GM19372 (cell line): ENCODE measurements around the gene ARHGAP40.

Source experiments
- ATAC-seq: cut with Tn5 transposase; IDR thresholded peaks from one replicate; pipeline ENCODE4 v1.9.1; 2021; ENCODE audit warnings: mild to moderate bottlenecking, low read depth, moderate library complexity; ENCODE audit not compliant: unreplicated experiment

The ARHGAP40 gene

GRCh38 chr20:38673261-38673660 is 71.7 kb downstream of the ARHGAP40 start:
- no peak for ATAC-seq

DNA sequence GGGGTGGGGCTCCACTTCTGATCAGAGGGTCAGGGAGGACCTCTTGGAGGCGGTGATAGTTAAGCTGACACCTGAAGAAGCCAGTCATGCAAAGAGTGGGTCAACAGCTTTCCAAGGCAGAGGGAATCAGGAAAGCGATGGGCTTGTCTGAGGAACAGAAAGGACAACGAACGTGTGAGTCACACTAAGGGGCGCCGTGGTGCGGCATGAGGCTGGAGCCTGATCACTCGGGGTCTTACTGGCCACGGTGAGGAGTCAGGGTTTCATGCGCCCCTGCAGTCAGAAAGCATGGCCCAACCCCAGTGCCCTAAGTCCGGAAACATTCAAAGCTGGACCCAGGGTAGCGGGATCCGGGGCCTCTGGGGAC is 72.1 kb downstream of the ARHGAP40 start:
- no peak for ATAC-seq

DNA sequence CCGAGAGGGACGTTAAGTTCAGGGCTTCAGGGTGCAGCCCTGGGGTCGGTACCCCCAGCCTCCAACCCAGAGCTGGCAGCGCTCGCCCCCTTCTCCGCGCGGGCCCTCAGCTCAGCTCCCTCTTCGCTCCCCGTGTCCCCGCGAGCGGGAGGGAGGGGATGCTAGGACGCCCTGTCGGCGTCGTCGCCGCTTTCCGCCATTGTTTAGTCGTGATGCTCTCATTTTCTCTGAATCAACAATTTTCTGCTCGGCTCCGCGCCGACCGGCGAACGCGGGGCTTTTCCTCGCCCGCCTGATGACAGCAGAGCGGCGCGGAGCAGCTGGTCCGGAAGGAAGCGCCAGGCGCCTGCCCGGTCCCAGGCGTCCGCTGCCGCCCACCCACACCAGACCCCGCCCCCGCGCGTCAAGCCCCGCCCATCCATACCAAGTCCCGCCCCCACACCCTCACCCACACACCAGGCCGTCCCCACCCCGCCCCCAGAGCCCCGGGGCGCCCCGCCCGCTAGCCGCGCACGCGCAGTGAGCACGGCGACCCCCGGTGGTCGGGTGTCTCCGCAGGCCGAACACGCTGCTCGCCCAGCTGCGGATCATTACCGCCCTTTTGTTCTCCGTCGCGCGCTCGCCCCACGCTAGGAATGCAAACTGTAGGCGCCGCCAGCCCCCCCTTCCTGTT is 72.6 kb downstream of the ARHGAP40 start:
- ATAC-seq, result no peak

GRCh38 chr20:38674765-38675133 is 73.1 kb downstream of the ARHGAP40 start:
- no peak for ATAC-seq

- ATAC-seq, result no peak
Observed at GRCh38 chr20:38676576-38676975, 75.0 kb downstream of the ARHGAP40 start.

GRCh38 chr20:38680500-38681306 is 79.1 kb downstream of the ARHGAP40 start:
- ATAC-seq, result no peak

- ATAC-seq, result no peak
Observed at GRCh38 chr20:38685271-38685670, 83.7 kb downstream of the ARHGAP40 start.

DNA sequence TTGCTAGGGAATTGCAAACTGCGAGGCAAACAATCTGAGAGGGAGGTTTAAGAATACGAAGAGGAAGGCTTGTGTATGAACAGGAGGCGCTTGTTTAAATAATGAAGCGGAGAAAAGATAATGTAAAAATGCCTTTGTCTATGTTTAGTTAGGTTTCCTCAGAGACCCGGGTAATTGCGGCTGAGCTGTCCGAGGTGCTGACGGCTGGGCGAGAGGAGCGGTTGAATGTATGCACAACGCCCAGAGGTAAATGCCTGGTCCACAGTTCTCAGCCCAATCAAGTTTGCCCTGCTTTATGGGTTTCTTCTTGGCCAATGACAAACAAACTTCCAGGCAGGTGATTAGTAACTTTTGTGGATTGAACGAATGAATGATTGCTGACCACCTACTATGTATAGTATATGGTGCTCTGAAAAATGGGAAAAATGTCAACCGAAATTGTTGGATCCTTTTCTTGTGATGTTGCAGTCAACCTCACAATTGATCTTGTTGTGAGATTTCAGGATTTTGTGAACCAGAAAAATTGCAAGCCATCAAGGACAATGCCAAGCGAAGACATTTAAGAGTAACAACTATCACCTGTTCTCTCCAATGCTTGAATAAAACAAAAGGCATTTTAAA is 84.4 kb downstream of the ARHGAP40 start:
- no peak for ATAC-seq

DNA sequence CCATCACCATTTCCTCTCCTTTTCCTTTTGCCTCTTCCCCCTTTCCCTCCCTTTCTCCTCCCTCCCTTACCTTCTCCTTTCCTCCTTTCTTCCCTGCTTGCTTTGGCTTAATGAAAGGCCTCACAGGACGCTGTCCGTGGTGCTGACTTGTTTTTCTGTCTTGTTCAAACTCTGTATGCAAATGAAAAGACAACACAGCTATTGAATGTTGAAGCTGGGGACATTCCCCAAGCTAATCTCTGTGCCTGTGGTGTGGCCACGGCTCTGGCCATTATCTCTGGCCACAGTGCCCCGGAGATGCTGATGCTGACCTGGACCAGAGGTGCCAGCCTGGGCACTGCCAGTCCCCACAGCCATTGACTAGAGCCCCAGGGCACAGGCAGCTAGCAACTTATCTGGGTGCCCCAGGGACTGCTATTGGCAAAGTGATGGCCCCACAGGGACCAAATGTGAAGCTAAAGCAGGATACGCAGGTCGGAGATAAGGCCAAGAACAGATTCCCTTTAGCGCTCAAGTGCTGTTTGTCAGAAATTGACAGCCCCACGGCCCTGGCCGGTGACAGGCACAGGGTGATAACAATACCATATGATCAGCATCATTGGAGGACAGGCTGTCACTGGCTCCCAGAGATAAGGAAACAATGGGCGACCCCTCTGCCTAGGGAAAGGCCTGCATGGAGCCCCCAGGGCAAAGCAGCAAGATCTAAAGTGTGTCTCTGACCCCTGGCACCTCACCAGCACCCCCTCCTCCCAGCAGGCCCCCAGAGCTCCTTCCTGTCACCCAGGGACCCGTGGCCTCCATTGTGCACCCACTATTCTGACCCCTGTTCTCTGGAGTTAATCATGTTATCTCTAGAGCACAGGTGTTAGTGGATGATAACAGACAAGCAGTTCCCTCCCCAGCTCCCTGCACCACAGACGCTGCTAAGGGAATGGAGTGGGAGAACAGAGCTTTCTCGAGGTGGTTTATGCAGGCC is 91.1 kb downstream of the ARHGAP40 start:
- ATAC-seq, result no peak

DNA sequence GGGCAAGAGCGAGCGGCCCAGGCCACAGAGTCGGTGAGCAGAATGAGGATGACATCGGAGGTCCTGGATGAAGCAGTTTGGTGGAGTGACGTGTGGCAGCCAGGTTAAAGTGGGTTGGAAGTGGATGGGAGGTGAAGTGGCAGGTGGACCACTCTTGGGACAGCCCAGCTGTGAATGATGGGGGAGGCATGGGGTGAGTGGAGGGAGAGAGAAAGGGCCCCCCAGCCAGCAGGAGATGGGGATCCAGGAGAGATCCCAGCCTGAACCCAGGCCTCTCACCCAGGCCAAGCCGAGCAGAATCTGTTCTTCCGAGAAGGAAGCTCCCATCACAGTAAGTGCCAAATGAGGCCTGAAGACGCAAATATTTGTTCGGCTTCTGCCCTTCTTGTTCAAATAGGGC is 95.7 kb downstream of the ARHGAP40 start:
- no peak for ATAC-seq

GRCh38 chr20:38698541-38698940 is 96.9 kb downstream of the ARHGAP40 start:
- ATAC-seq, result no peak

DNA sequence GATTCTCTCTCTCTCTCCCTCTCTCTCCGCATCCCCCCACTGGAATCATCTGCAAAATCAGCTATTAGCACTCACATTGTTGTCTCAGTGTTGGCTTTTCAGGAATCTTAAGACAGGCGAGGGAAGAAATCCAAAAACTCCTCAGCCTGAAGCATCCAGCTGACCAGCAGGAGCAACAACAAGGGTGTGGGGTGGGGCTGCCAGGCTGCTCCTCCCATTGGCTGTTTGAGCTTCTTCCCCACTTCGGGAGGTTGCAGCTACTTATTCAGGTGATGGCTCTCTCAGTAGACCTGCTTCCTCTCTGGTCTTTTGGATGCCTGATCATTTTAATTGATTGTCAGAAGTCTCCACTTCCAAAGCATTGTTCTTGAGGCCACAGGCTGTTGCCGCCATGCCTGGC is 98.5 kb downstream of the ARHGAP40 start:
- no peak for ATAC-seq
